Right lobe of liver (tissue), 6 donors: ENCODE measurements around the gene CUX1. TPM values are rescaled to one million over a fixed set of nuclear protein-coding genes. Genes with fewer than 3 reads are reported as not detected.
A peak's percentile ranks its signal among the peaks of the same experiment; 100 is the strongest.

Source experiments
- ATAC-seq, 4 donors: fragments of 200-7000 bp; cut with Tn5 transposase; one replicate each; pipeline ENCODE4 v1.9.1; 2020; ENCODE audit warnings: mild to moderate bottlenecking in 4 of 4, moderate library complexity in 4 of 4
- DNase-seq, 3 donors: peaks; one replicate each; pipeline ENCODE4 v3.0.0-alpha.2; 2020
- H3K27ac ChIP-seq, 3 donors: fragments of 200-600 bp; one replicate each; pipeline ENCODE4 v1.8.0; 2022
- H3K27me3 ChIP-seq, 2 donors: fragments of 200-600 bp; one replicate each; pipeline ENCODE4 v1.8.0; 2022
- H3K36me3 ChIP-seq, 4 donors: fragments of 200-600 bp; sonication (generic) in 1 of 4; one replicate each; pipeline versions ENCODE4 v1.5.1 to v1.8.0; 2017 to 2022; ENCODE audit warnings: control low read depth in 1 of 4
- H3K4me1 ChIP-seq, 4 donors: fragments of 200-600 bp; sonication (generic) in 1 of 4; one replicate each; pipeline versions ENCODE4 v1.5.1 to v1.8.0; 2017 to 2022; ENCODE audit warnings: control low read depth in 1 of 4
- H3K4me3 ChIP-seq, 3 donors: fragments of 200-600 bp; one replicate each; pipeline ENCODE4 v1.8.0; 2022
- H3K9me3 ChIP-seq, 4 donors: fragments of 200-600 bp; sonication (generic) in 1 of 4; one replicate each; pipeline versions ENCODE4 v1.5.1 to v1.8.0; 2017 to 2022; ENCODE audit warnings: control low read depth in 1 of 4
- CTCF ChIP-seq, 4 donors: fragments of 200-600 bp in 3 of 4; fragments of 450-650 bp in 1 of 4; IDR thresholded peaks; one replicate each; pipeline versions ENCODE4 v1.5.1 to v1.8.0; 2016 to 2022; ENCODE audit warnings: antibody characterized with exemption in 4 of 4, mild to moderate bottlenecking in 2 of 4
- POLR2A ChIP-seq: fragments of 450-650 bp; IDR thresholded peaks from one replicate; pipeline ENCODE4 v1.6.1; 2017; ENCODE audit warnings: antibody characterized with exemption, mild to moderate bottlenecking
- WGBS: methylation state at CpG from one replicate; pipeline ENCODE4 v1.1.6; 2018; ENCODE audit warnings: low coverage, low lambda C conversion rate; ENCODE audit not compliant: insufficient coverage; ENCODE audit errors: missing lambda C conversion rate; 5-methylcytosine and 5-hydroxymethylcytosine counted together
- intact Hi-C, 2 donors: fragments of 100-400 bp; cut with DNase I; formaldehyde crosslinking; loops; one replicate each; pipeline versions ENCODE4 v1.11.2 to v1.14.1; 2022
- total RNA-seq, 6 experiments: library from RNA; depleted of rRNA in 2 of 6; stranded (reverse); fragments of >200 nt in 2 of 6; fragmentation: NEBNext Ultra II Directional in 3 of 6; extraction: Animal tissue kit (Norgen Biotek cat#: 25700) in 3 of 6; gene quantifications; one replicate each; pipeline versions ENCODE4 v1.1.0 to v1.2.4, GENCODE V29; 2016 to 2023
- donor health status: DM: no; HTN: yes; CAD: no.
- donor health status: DM: no; HTN: no; CAD: no.
- donor health status: DM: no; HTN: no; CAD: no.
- donor health status: DM: no; HTN: yes; CAD: no.
- donor health status: DM: no; HTN: yes; CAD: no.

Gene CUX1
- total RNA-seq, 6 experiments from 2014 or later: 34.3 to 53.1 (median 40.6) TPM

- Histone ChIP-seq H3K36me3 (no peaks in the 10 kb centered on the region), H3K27ac (no peak overlapping the region), H3K9me3 (no peaks in the 10 kb centered on the region), H3K4me3 (no peak overlapping the region), H3K27me3 (no peaks in the 10 kb centered on the region), H3K4me1 (peaks cover 0 to 4% (median 0%) of the 10 kb centered on the region in 4 donors)
- WGBS: 58% methylated on average over 15 of the region's 29 CpGs
- DNase-seq: no peak
- ATAC-seq: peak; percentile 27 to 50 (median 34)
- intact Hi-C loops: no loop called here
- no peak for TF ChIP-seq CTCF (IDR thresholded peaks at IDR 0.05)
- no peak for TF ChIP-seq POLR2A
These were observed 227.7 kb downstream of the CUX1 start for GRCh38 chr7:102044984-102045673.

- no peaks in the 10 kb centered on the region for H3K27me3 ChIP-seq
- intact Hi-C loops: no loop called here
- DNase-seq: no peak
- no peaks in the 10 kb centered on the region for H3K9me3 ChIP-seq
- no peak for TF ChIP-seq POLR2A
- no peak for TF ChIP-seq CTCF (IDR thresholded peaks at IDR 0.05)
- no peak overlapping the region for H3K4me3 ChIP-seq
- peaks cover 0 to 4% (median 0%) of the 10 kb centered on the region in 4 donors for H3K4me1 ChIP-seq
- H3K27ac ChIP-seq: no peak overlapping the region
- no peaks in the 10 kb centered on the region for H3K36me3 ChIP-seq
- peak in 2 of 4 donors; percentile 29 to 54 for ATAC-seq
- 90% methylated on average over 3 of the region's 11 CpGs for WGBS
These were observed 228.4 kb downstream of the CUX1 start for GRCh38 chr7:102045681-102046372.

- intact Hi-C loops: no loop called here
- Histone ChIP-seq H3K4me1 (peaks cover 0 to 4% (median 0%) of the 10 kb centered on the region in 4 donors), H3K36me3 (no peaks in the 10 kb centered on the region), H3K4me3 (no peak overlapping the region), H3K27me3 (no peaks in the 10 kb centered on the region), H3K9me3 (no peaks in the 10 kb centered on the region), H3K27ac (no peak overlapping the region)
- TF ChIP-seq POLR2A (no peak), CTCF (IDR thresholded peaks at IDR 0.05) (no peak)
- DNase-seq (no peak), ATAC-seq (no peak)
- 82% methylated on average over 7 of the region's 11 CpGs for WGBS
These were observed 229.1 kb downstream of the CUX1 start for GRCh38 chr7:102046373-102047117.

- H3K4me3 ChIP-seq: no peak overlapping the region
- no peaks in the 10 kb centered on the region for H3K36me3 ChIP-seq
- no peaks in the 10 kb centered on the region for H3K9me3 ChIP-seq
- peaks cover 0 to 4% (median 0%) of the 10 kb centered on the region in 4 donors for H3K4me1 ChIP-seq
- TF ChIP-seq CTCF (IDR thresholded peaks at IDR 0.05) (no peak), POLR2A (no peak)
- DNase-seq (no peak), ATAC-seq (no peak)
- no peak overlapping the region for H3K27ac ChIP-seq
- no peaks in the 10 kb centered on the region for H3K27me3 ChIP-seq
- intact Hi-C loops: no loop called here
- WGBS: 100% methylated on average over 1 of the region's 1 CpG
These were observed 229.7 kb downstream of the CUX1 start for GRCh38 chr7:102047167-102047566.
